Natural killer cell (primary cell): ENCODE measurements around the gene CPAMD8. TPM values are rescaled to one million over a fixed set of nuclear protein-coding genes. Genes with fewer than 3 reads are reported as not detected.

Experiments used
- ATAC-seq, 3 donors: fragments of 150-1000 bp in 2 of 3; fragments of 200-7000 bp in 1 of 3; cut with Tn5 transposase; 1 replicate in 1 of 3; 2 replicates in 2 of 3; pipeline ENCODE4 v1.10.0; 2021; ENCODE audit warnings: mild to moderate bottlenecking in 2 of 3, moderate library complexity in 2 of 3
- DNase-seq, 2 donors: peaks; one replicate each; pipeline versions ENCODE4 v3.0.0 to v3.0.0-alpha.2; 2013 to 2021; ENCODE audit warnings: mixed read lengths in 1 of 2
- H3K27ac ChIP-seq: one replicate; pipeline ENCODE4 v1.5.1; 2013; ENCODE audit warnings: mild to moderate bottlenecking, low read length
- H3K27me3 ChIP-seq: one replicate; pipeline ENCODE4 v1.6.1; 2013; ENCODE audit warnings: low read length; ENCODE audit not compliant: control insufficient read depth, insufficient read depth
- H3K36me3 ChIP-seq: one replicate; pipeline ENCODE4 v1.6.1; 2013; ENCODE audit warnings: low read length; ENCODE audit not compliant: control insufficient read depth, insufficient read depth
- H3K4me1 ChIP-seq: one replicate; pipeline ENCODE4 v1.6.1; 2013; ENCODE audit warnings: low read length; ENCODE audit not compliant: control insufficient read depth, insufficient read depth
- H3K4me3 ChIP-seq: one replicate; pipeline ENCODE4 v1.5.1; 2013; ENCODE audit warnings: low read length
- H3K9me3 ChIP-seq: one replicate; pipeline ENCODE4 v1.6.1; 2013; ENCODE audit warnings: low read length; ENCODE audit not compliant: control insufficient read depth, insufficient read depth
- H3K27ac Mint-ChIP-seq, 2 donors: one replicate each; pipeline ENCODE4 v1.8.0; 2022; ENCODE audit warnings: mild to moderate bottlenecking in 2 of 2, mixed read lengths in 2 of 2, moderate library complexity in 1 of 2
- H3K27me3 Mint-ChIP-seq, 2 donors: one replicate each; pipeline ENCODE4 v1.8.0; 2022; ENCODE audit warnings: low read depth in 2 of 2, mixed read lengths in 2 of 2
- H3K36me3 Mint-ChIP-seq: one replicate; pipeline ENCODE4 v1.8.0; 2022; ENCODE audit warnings: mixed read lengths
- H3K4me1 Mint-ChIP-seq, 2 donors: one replicate each; pipeline ENCODE4 v1.8.0; 2022; ENCODE audit warnings: mixed read lengths in 2 of 2
- H3K4me3 Mint-ChIP-seq: one replicate; pipeline ENCODE4 v1.8.0; 2022; ENCODE audit warnings: mild to moderate bottlenecking, moderate library complexity, mixed read lengths
- H3K9me3 Mint-ChIP-seq, 2 donors: one replicate each; pipeline ENCODE4 v1.8.0; 2022; ENCODE audit warnings: mixed read lengths in 2 of 2
- WGBS: methylation state at CpG from one replicate; pipeline ENCODE4 v1.1.7; 2013; ENCODE audit warnings: missing lambda C conversion rate; ENCODE audit not compliant: insufficient coverage; 5-methylcytosine and 5-hydroxymethylcytosine counted together
- intact Hi-C: fragments of 100-400 bp; cut with micrococcal nuclease; formaldehyde crosslinking; loops from one replicate; pipeline ENCODE4 v1.14.2; 2022
- total RNA-seq, 4 donors: library from RNA; stranded (reverse); fragments of 120-200 nt in 1 of 4; gene quantifications; one replicate each; pipeline versions ENCODE4 v1.2.3 to v1.2.4, GENCODE V29; 2013 to 2022
- TF ChIP-seq, protein P1 (sequence below): fragments of 200-600 bp; IDR thresholded peaks from one replicate; pipeline ENCODE4 v1.8.0; 2022; ENCODE audit warnings: antibody characterized with exemption

CPAMD8 gene
- total RNA-seq, 3 donors from 2014 or later (not counting 1 experiment from before 2014, with no cell fraction given): 3.6 to 4.9 (median 4.7) TPM

GRCh38 chr19:16921766-16922591 is 104.6 kb downstream of the CPAMD8 start:
- no peaks in the 10 kb centered on the region for H3K36me3 ChIP-seq
- H3K27ac ChIP-seq: no peak overlapping the region
- DNase-seq: no peak
- Mint-ChIP-seq H3K4me1 (no peaks in the 10 kb centered on the region), H3K9me3 (peaks cover 0 to 3% of the 10 kb centered on the region in 2 donors), H3K27me3 (peaks cover 3% of the 10 kb centered on the region in 2 donors), H3K27ac (no peak overlapping the region), H3K4me3 (no peak overlapping the region), H3K36me3 (no peaks in the 10 kb centered on the region)
- no peaks in the 10 kb centered on the region for H3K4me1 ChIP-seq
- TF ChIP-seq, protein P1, sequence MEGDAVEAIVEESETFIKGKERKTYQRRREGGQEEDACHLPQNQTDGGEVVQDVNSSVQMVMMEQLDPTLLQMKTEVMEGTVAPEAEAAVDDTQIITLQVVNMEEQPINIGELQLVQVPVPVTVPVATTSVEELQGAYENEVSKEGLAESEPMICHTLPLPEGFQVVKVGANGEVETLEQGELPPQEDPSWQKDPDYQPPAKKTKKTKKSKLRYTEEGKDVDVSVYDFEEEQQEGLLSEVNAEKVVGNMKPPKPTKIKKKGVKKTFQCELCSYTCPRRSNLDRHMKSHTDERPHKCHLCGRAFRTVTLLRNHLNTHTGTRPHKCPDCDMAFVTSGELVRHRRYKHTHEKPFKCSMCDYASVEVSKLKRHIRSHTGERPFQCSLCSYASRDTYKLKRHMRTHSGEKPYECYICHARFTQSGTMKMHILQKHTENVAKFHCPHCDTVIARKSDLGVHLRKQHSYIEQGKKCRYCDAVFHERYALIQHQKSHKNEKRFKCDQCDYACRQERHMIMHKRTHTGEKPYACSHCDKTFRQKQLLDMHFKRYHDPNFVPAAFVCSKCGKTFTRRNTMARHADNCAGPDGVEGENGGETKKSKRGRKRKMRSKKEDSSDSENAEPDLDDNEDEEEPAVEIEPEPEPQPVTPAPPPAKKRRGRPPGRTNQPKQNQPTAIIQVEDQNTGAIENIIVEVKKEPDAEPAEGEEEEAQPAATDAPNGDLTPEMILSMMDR: no peak
- no peak for ATAC-seq
- intact Hi-C loops: no loop called here
- no peak overlapping the region for H3K4me3 ChIP-seq
- peaks cover 8% of the 10 kb centered on the region for H3K9me3 ChIP-seq
- 91% methylated on average over 21 of the region's 21 CpGs for WGBS
- no peaks in the 10 kb centered on the region for H3K27me3 ChIP-seq

GRCh38 chr19:16920816-16921529 is 105.6 kb downstream of the CPAMD8 start:
- no peak for ATAC-seq
- TF ChIP-seq, protein P1: no peak
- no peak for DNase-seq
- Mint-ChIP-seq H3K27ac (no peak overlapping the region), H3K36me3 (no peaks in the 10 kb centered on the region), H3K4me3 (no peak overlapping the region), H3K9me3 (peaks cover 0 to 3% of the 10 kb centered on the region in 2 donors), H3K27me3 (peaks cover 3 to 7% of the 10 kb centered on the region in 2 donors), H3K4me1 (no peaks in the 10 kb centered on the region)
- no peaks in the 10 kb centered on the region for H3K36me3 ChIP-seq
- peaks cover 8% of the 10 kb centered on the region for H3K9me3 ChIP-seq
- 74% methylated on average over 12 of the region's 12 CpGs for WGBS
- no peak overlapping the region for H3K4me3 ChIP-seq
- H3K4me1 ChIP-seq: no peaks in the 10 kb centered on the region
- intact Hi-C loops: no loop called here
- H3K27ac ChIP-seq: no peak overlapping the region
- H3K27me3 ChIP-seq: no peaks in the 10 kb centered on the region

DNA sequence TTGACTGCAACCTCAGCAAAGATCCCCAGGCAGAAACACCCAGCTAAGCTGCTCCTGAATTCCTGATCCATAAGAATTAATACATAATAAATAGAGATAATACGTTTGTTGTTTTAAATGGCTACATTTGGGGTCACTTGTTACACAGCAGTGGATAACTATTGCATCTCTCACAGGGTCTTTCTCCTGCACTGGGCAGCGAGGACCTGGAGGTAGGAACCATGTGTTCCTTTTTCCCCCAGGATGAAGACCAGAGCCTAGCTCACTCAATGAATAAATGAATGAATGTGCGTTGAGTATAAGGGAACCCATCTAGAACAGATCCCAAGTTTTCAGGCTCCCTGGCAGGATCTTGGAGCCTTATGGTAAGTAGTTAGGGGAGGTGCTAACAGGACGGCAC is 107.1 kb downstream of the CPAMD8 start:
- H3K4me1 ChIP-seq: no peaks in the 10 kb centered on the region
- H3K27ac ChIP-seq: no peak overlapping the region
- no peak overlapping the region for H3K27ac Mint-ChIP-seq
- DNase-seq (no peak), ATAC-seq (no peak)
- TF ChIP-seq, protein P1: no peak
- no peaks in the 10 kb centered on the region for H3K36me3 ChIP-seq
- no peaks in the 10 kb centered on the region for H3K9me3 Mint-ChIP-seq
- peaks cover 6 to 7% of the 10 kb centered on the region in 2 donors for H3K27me3 Mint-ChIP-seq
- no peaks in the 10 kb centered on the region for H3K9me3 ChIP-seq
- H3K4me3 ChIP-seq: no peak overlapping the region
- no peaks in the 10 kb centered on the region for H3K4me1 Mint-ChIP-seq
- WGBS: 68% methylated on average over 3 of the region's 4 CpGs
- intact Hi-C loops: no loop called here
- no peaks in the 10 kb centered on the region for H3K36me3 Mint-ChIP-seq
- H3K4me3 Mint-ChIP-seq: no peak overlapping the region
- no peaks in the 10 kb centered on the region for H3K27me3 ChIP-seq
